ENCODE results near the gene RTKN. TPM values are rescaled to one million over a fixed set of nuclear protein-coding genes. Genes with fewer than 3 reads are reported as not detected.

RTKN gene
- polyA plus RNA-seq, 2 of the 4 experiments (the other 2 are of a cell fraction) = 15.1 to 20.1 TPM

- TF ChIP-seq, protein P1, sequence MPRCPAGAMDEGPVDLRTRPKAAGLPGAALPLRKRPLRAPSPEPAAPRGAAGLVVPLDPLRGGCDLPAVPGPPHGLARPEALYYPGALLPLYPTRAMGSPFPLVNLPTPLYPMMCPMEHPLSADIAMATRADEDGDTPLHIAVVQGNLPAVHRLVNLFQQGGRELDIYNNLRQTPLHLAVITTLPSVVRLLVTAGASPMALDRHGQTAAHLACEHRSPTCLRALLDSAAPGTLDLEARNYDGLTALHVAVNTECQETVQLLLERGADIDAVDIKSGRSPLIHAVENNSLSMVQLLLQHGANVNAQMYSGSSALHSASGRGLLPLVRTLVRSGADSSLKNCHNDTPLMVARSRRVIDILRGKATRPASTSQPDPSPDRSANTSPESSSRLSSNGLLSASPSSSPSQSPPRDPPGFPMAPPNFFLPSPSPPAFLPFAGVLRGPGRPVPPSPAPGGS (IDR thresholded peaks at IDR 0.05) = peak; percentile 19; the same call in 1 of the 3 replicates
- TF ChIP-seq JUNB (IDR thresholded peaks at IDR 0.05) = no peak
- TF ChIP-seq EP300 (IDR thresholded peaks at IDR 0.05) = no peak
- no peak for TF ChIP-seq MYC (IDR thresholded peaks at IDR 0.05; ENCODE audit: borderline replicate concordance, low read length)
- TF ChIP-seq TP53 (CRISPR knock-in tag; IDR thresholded peaks at IDR 0.05) = peak; percentile 94
- TF ChIP-seq, protein P2, sequence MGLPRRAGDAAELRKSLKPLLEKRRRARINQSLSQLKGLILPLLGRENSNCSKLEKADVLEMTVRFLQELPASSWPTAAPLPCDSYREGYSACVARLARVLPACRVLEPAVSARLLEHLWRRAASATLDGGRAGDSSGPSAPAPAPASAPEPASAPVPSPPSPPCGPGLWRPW (IDR thresholded peaks at IDR 0.05) = no peak
- no peak for TF ChIP-seq NR3C1 (IDR thresholded peaks at IDR 0.05)
- TF ChIP-seq GATA3 (IDR thresholded peaks at IDR 0.05; ENCODE audit: borderline replicate concordance) = peak; percentile 23; the same call in 1 of the 2 replicates
- 0 out of 2 replicates have a peak, but pooled peaks have one; percentile 71 for TF ChIP-seq EHF (CRISPR knock-in tag; IDR thresholded peaks at IDR 0.05)
- TF ChIP-seq MAZ (IDR thresholded peaks at IDR 0.05; ENCODE audit: borderline replicate concordance, low read depth, low read length) = no peak
- peak; percentile 76; the same call in 1 of the 2 replicates for TF ChIP-seq HOXB13 (CRISPR knock-in tag; IDR thresholded peaks at IDR 0.05; ENCODE audit: low read depth)
- peak; percentile 57; the same call in 1 of the 2 replicates for TF ChIP-seq PHF8 (IDR thresholded peaks at IDR 0.05; ENCODE audit: borderline replicate concordance, low read depth)
- TF ChIP-seq, protein P3, sequence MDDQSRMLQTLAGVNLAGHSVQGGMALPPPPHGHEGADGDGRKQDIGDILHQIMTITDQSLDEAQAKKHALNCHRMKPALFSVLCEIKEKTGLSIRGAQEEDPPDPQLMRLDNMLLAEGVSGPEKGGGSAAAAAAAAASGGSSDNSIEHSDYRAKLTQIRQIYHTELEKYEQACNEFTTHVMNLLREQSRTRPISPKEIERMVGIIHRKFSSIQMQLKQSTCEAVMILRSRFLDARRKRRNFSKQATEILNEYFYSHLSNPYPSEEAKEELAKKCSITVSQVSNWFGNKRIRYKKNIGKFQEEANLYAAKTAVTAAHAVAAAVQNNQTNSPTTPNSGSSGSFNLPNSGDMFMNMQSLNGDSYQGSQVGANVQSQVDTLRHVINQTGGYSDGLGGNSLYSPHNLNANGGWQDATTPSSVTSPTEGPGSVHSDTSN (IDR thresholded peaks at IDR 0.05) = peak; percentile 99
- TF ChIP-seq HOXB5 (CRISPR knock-in tag; IDR thresholded peaks at IDR 0.05) = peak; percentile 94
- no peak; the same call in 1 of the 2 replicates for TF ChIP-seq MAX (IDR thresholded peaks at IDR 0.05)
- TF ChIP-seq RAD21 (conservative IDR thresholded peaks at IDR 0.05 in 1 of 2, IDR thresholded peaks at IDR 0.05 in 1 of 2) = no peak
- TF ChIP-seq ZFP36 (IDR thresholded peaks at IDR 0.05; ENCODE audit: borderline replicate concordance, partially characterized antibody) = no peak
- no peak for TF ChIP-seq SREBF2 (IDR thresholded peaks at IDR 0.05)
- TF ChIP-seq KDM5A (IDR thresholded peaks at IDR 0.05) = peak; percentile 90
- peak; percentile 48; the same call in 1 of the 2 replicates for TF ChIP-seq HOXA7 (CRISPR knock-in tag; IDR thresholded peaks at IDR 0.05)
- TF ChIP-seq TFCP2L1 (CRISPR knock-in tag; IDR thresholded peaks at IDR 0.05) = no peak; the same call in 1 of the 2 replicates
- TF ChIP-seq NFE2L2 (conservative IDR thresholded peaks at IDR 0.05; ENCODE audit: low read length) = no peak
- TF ChIP-seq FOXS1 (CRISPR knock-in tag; IDR thresholded peaks at IDR 0.05) = peak; percentile 88
- no peak for TF ChIP-seq RCOR1 (IDR thresholded peaks at IDR 0.05; ENCODE audit: low read depth, low read length)
- TF ChIP-seq CBX2 (IDR thresholded peaks at IDR 0.05; ENCODE audit: borderline replicate concordance, low read depth) = no peak
- peak; percentile 49 for TF ChIP-seq POLR2A (IDR thresholded peaks at IDR 0.05; ENCODE audit: low read length)
- peak; percentile 7; the same call in 1 of the 2 replicates for TF ChIP-seq E2F6 (IDR thresholded peaks at IDR 0.05; ENCODE audit: borderline replicate concordance, low read depth)
- TF ChIP-seq REST (IDR thresholded peaks at IDR 0.05) = no peak
- TF ChIP-seq, protein P4, sequence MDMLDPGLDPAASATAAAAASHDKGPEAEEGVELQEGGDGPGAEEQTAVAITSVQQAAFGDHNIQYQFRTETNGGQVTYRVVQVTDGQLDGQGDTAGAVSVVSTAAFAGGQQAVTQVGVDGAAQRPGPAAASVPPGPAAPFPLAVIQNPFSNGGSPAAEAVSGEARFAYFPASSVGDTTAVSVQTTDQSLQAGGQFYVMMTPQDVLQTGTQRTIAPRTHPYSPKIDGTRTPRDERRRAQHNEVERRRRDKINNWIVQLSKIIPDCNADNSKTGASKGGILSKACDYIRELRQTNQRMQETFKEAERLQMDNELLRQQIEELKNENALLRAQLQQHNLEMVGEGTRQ (IDR thresholded peaks at IDR 0.05) = no peak
- TF ChIP-seq JUN (IDR thresholded peaks at IDR 0.05) = peak; percentile 31 to 33; a peak in 2 of 5 replicates
- TF ChIP-seq CEBPB (IDR thresholded peaks at IDR 0.05) = no peak
- TF ChIP-seq, protein P5, sequence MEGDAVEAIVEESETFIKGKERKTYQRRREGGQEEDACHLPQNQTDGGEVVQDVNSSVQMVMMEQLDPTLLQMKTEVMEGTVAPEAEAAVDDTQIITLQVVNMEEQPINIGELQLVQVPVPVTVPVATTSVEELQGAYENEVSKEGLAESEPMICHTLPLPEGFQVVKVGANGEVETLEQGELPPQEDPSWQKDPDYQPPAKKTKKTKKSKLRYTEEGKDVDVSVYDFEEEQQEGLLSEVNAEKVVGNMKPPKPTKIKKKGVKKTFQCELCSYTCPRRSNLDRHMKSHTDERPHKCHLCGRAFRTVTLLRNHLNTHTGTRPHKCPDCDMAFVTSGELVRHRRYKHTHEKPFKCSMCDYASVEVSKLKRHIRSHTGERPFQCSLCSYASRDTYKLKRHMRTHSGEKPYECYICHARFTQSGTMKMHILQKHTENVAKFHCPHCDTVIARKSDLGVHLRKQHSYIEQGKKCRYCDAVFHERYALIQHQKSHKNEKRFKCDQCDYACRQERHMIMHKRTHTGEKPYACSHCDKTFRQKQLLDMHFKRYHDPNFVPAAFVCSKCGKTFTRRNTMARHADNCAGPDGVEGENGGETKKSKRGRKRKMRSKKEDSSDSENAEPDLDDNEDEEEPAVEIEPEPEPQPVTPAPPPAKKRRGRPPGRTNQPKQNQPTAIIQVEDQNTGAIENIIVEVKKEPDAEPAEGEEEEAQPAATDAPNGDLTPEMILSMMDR (IDR thresholded peaks at IDR 0.05) = no peak
- no peak for TF ChIP-seq NPAS2 (CRISPR knock-in tag; IDR thresholded peaks at IDR 0.05; ENCODE audit: borderline replicate concordance)
These were observed 16.6 kb upstream of the RTKN start, which contains the start of gene WBP1 (continued) for GRCh38 chr2:74458132-74458937.

All from A549 (cell line).